Measurements from ENCODE around the gene JAK1.

- no peak for TF ChIP-seq CTCF (IDR thresholded peaks at IDR 0.05 in 8 of 11, conservative IDR thresholded peaks at IDR 0.05 in 3 of 11)
- TF ChIP-seq POLR2A (IDR thresholded peaks at IDR 0.05), result no peak
- no peak for TF ChIP-seq POLR2AphosphoS5 (IDR thresholded peaks at IDR 0.05)
These were observed 16.0 kb downstream of the JAK1 start for GRCh38 chr1:64950284-64950809.

Data from spleen (tissue), 7 donors.